OCI-LY1 (cell line): Measurements from ENCODE around the gene VGF.

Experiments used
- CTCF ChIP-seq: fragments of 200-600 bp; sonication (generic), shearing (Covaris generic); IDR thresholded peaks from 2 replicates; pipeline ENCODE4 v1.5.1; 2017; ENCODE audit warnings: mild to moderate bottlenecking, antibody characterized with exemption, low read length, moderate library complexity, mixed read lengths
- EZH2 ChIP-seq: fragments of 200-600 bp; sonication (generic), shearing (Covaris generic); IDR thresholded peaks from 2 replicates; pipeline ENCODE4 v1.8.0; 2017; ENCODE audit warnings: borderline replicate concordance, mixed run types, mild to moderate bottlenecking, antibody characterized with exemption, low read length, moderate library complexity, mixed read lengths

GRCh38 chr7:101179713-101180112 is 14.3 kb upstream of the VGF start:
- no peak for TF ChIP-seq CTCF
- no peak for TF ChIP-seq EZH2
